K562 (cell line): ENCODE results near the gene IMP4.

ENCODE experiments used
- GMEB1 ChIP-seq: fragments of 250-450 bp; sonication (Bioruptor Pico); IDR thresholded peaks from 2 replicates; pipeline ENCODE4 v1.4.0; 2020; ENCODE audit warnings: mild to moderate bottlenecking
- SETDB1 ChIP-seq: IDR thresholded peaks from one replicate; pipeline ENCODE4 v1.6.1; 2012; ENCODE audit warnings: low read length, control low read depth, inconsistent platforms
- TF ChIP-seq, protein P1 (sequence below), 2 experiments: fragments of 450-650 bp; formaldehyde crosslinking in 1 of 2; IDR thresholded peaks; 2 replicates each; pipeline versions ENCODE4 v1.4.0 to v1.6.1; 2014 to 2020; ENCODE audit warnings: mild to moderate bottlenecking in 2 of 2, borderline replicate concordance in 1 of 2, low read depth in 1 of 2
- TF ChIP-seq, protein P2 (sequence below), 2 experiments: fragments of 450-650 bp in 1 of 2; IDR thresholded peaks; 2 replicates each; pipeline ENCODE4 v1.6.1; 2011 to 2017; ENCODE audit warnings: low read depth in 2 of 2, antibody characterized with exemption in 1 of 2, borderline replicate concordance in 1 of 2, low read length in 1 of 2, mild to moderate bottlenecking in 1 of 2, mixed read lengths in 1 of 2; ENCODE audit not compliant: control insufficient read depth in 1 of 2

DNA sequence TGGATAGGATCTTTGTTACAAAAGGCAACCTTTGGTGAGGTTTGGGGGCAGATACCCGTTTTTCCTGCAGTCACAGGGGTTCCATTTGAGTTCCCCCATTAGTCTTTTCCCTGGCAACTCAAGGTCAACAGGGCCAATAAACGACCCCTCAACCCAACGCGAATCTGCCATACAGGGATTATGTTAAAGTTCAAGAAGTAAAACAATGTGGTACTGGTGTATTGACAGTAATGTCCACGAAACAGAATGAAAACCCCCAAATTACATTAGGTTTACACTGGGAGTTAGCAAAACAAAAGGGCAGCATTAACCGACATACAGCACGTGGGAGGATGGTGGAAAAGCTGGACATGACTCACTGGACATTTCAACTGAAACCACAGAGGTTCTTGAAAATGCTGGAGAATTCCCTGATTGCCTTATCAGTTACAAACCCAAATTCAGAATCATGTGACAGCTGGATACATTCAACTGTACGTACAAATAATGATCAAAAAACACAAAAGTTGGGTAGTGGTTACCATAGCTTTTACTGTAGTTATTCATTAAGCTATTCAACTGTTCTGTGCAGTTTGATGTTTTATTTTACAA, 4.9 kb upstream of the IMP4 start:
- no peak for TF ChIP-seq GMEB1 (CRISPR knock-in tag)
- no peak for TF ChIP-seq SETDB1
- TF ChIP-seq, protein P1, sequence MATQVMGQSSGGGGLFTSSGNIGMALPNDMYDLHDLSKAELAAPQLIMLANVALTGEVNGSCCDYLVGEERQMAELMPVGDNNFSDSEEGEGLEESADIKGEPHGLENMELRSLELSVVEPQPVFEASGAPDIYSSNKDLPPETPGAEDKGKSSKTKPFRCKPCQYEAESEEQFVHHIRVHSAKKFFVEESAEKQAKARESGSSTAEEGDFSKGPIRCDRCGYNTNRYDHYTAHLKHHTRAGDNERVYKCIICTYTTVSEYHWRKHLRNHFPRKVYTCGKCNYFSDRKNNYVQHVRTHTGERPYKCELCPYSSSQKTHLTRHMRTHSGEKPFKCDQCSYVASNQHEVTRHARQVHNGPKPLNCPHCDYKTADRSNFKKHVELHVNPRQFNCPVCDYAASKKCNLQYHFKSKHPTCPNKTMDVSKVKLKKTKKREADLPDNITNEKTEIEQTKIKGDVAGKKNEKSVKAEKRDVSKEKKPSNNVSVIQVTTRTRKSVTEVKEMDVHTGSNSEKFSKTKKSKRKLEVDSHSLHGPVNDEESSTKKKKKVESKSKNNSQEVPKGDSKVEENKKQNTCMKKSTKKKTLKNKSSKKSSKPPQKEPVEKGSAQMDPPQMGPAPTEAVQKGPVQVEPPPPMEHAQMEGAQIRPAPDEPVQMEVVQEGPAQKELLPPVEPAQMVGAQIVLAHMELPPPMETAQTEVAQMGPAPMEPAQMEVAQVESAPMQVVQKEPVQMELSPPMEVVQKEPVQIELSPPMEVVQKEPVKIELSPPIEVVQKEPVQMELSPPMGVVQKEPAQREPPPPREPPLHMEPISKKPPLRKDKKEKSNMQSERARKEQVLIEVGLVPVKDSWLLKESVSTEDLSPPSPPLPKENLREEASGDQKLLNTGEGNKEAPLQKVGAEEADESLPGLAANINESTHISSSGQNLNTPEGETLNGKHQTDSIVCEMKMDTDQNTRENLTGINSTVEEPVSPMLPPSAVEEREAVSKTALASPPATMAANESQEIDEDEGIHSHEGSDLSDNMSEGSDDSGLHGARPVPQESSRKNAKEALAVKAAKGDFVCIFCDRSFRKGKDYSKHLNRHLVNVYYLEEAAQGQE (IDR thresholded peaks at IDR 0.05; ENCODE audit: borderline replicate concordance) = peak; percentile 16; the same call in 1 of the 2 replicates
- TF ChIP-seq, protein P1 (CRISPR knock-in tag; IDR thresholded peaks at IDR 0.05; ENCODE audit: low read depth) = no peak
- TF ChIP-seq, protein P2, sequence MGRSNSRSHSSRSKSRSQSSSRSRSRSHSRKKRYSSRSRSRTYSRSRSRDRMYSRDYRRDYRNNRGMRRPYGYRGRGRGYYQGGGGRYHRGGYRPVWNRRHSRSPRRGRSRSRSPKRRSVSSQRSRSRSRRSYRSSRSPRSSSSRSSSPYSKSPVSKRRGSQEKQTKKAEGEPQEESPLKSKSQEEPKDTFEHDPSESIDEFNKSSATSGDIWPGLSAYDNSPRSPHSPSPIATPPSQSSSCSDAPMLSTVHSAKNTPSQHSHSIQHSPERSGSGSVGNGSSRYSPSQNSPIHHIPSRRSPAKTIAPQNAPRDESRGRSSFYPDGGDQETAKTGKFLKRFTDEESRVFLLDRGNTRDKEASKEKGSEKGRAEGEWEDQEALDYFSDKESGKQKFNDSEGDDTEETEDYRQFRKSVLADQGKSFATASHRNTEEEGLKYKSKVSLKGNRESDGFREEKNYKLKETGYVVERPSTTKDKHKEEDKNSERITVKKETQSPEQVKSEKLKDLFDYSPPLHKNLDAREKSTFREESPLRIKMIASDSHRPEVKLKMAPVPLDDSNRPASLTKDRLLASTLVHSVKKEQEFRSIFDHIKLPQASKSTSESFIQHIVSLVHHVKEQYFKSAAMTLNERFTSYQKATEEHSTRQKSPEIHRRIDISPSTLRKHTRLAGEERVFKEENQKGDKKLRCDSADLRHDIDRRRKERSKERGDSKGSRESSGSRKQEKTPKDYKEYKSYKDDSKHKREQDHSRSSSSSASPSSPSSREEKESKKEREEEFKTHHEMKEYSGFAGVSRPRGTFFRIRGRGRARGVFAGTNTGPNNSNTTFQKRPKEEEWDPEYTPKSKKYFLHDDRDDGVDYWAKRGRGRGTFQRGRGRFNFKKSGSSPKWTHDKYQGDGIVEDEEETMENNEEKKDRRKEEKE (IDR thresholded peaks at IDR 0.05; ENCODE audit: borderline replicate concordance in 1 of 2, control insufficient read depth in 1 of 2, low read depth in 2 of 2, low read length in 1 of 2) = no peak
